ENCODE measurements around the gene PPP2R2B.

DNA sequence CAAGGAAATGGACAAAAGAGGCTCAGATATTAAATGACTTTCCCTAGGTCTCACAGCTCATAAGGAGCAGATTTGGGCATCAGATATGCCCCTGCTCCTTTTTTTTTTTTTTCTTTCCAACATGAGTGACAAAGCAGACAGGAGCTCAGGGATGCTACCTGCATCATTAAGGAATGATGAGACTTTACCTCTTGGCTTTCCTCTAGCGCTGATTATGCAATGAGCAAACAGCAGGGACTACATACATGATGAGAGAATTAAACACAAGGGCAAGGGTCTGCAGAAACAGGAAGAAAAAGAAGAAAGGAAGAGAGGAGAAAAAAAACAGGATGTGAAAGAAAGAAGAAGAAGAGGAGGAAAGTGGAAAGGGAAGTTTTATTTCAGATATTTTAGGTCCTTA is 179.9 kb downstream of the PPP2R2B start:
- TF ChIP-seq CTCF (conservative IDR thresholded peaks at IDR 0.05 in 1 of 2, IDR thresholded peaks at IDR 0.05 in 1 of 2; ENCODE audit: low read depth in 1 of 2, low read length in 2 of 2): no peak
- no peak for TF ChIP-seq EZH2 (IDR thresholded peaks at IDR 0.05; ENCODE audit: low read length, missing control alignments)

Data from fibroblast of lung (primary cell).